GM12878 (cell line): ENCODE results near the gene TMEM61. TPM values are rescaled to one million over a fixed set of nuclear protein-coding genes. Genes with fewer than 3 reads are reported as not detected.

Source experiments
- ATAC-seq: fragments of 200-7000 bp; cut with Tn5 transposase; 3 replicates; pipeline ENCODE4 v1.9.1; 2020; ENCODE audit warnings: mild to moderate bottlenecking, moderate library complexity
- BruUV-seq: library from RNA; stranded (reverse); fragments of 400-500 nt; replicated peaks from 2 replicates; lab custom pipeline; 2021; lab: Mats Ljungman, UMichigan
- CTCF ChIA-PET: fragments of 300-600 bp; sonication (Branson Sonifier 250); formaldehyde crosslinking; extraction: SDS; loops from one replicate; lab custom pipeline; 2021; ENCODE audit warnings: inconsistent platforms; lab: Yijun Ruan, JAX
- POLR2A ChIA-PET: fragments of 350-600 bp; formaldehyde crosslinking; extraction: SDS; loops from one replicate; lab custom pipeline; 2021; ENCODE audit warnings: inconsistent platforms; lab: Charles Lee
- RAD21 ChIA-PET: fragments of 300-600 bp; sonication (Branson Sonifier 250); formaldehyde crosslinking; loops from one replicate; lab custom pipeline; 2023; ENCODE audit warnings: antibody characterized with exemption; ENCODE audit not compliant: unreplicated experiment; lab: Charles Lee
- SMC1A ChIA-PET: fragments of 300-600 bp; sonication (Branson Sonifier 250); formaldehyde crosslinking; loops from one replicate; lab custom pipeline; 2023; ENCODE audit not compliant: unreplicated experiment, uncharacterized antibody; lab: Charles Lee
- DNase-seq: peaks from one replicate; pipeline ENCODE4 v3.0.0-alpha.2; 2011; ENCODE audit warnings: low read depth, low spot score
- FAIRE-seq: peaks from 3 replicates; lab custom pipeline; 2011; peaks lifted over from hg19 to GRCh38; lab: Jason Lieb, UNC
- H2AFZ ChIP-seq: 2 replicates; pipeline ENCODE4 v1.6.0; 2011; ENCODE audit warnings: low read depth, low read length, control low read depth; ENCODE audit not compliant: control insufficient read depth
- H3K27ac ChIP-seq: 2 replicates; pipeline ENCODE4 v1.5.1; 2011; ENCODE audit warnings: control low read depth; ENCODE audit not compliant: control insufficient read depth, insufficient read depth
- H3K27me3 ChIP-seq, 2 experiments: replicated peaks in 1 of 2; 2 replicates each; pipeline versions ENCODE4 v1.6.0 to v1.6.1; 2011; ENCODE audit warnings: low read length in 1 of 2; ENCODE audit not compliant: control insufficient read depth in 2 of 2, insufficient read depth in 2 of 2
- H3K36me3 ChIP-seq, 2 experiments: 2 replicates each; pipeline ENCODE4 v1.5.1; 2011; ENCODE audit warnings: low read length in 1 of 2; ENCODE audit not compliant: control insufficient read depth in 2 of 2, insufficient read depth in 2 of 2
- H3K4me1 ChIP-seq: 2 replicates; pipeline ENCODE4 v1.6.1; 2011; ENCODE audit warnings: mild to moderate bottlenecking, low read length, moderate library complexity, mixed read lengths; ENCODE audit not compliant: control insufficient read depth, insufficient read depth
- H3K4me2 ChIP-seq: 2 replicates; pipeline ENCODE4 v1.6.0; 2011; ENCODE audit warnings: control low read depth; ENCODE audit not compliant: control insufficient read depth, insufficient read depth
- H3K4me3 ChIP-seq: fragments of 200-600 bp; sonication (generic); 2 replicates; pipeline ENCODE4 v1.5.1; 2016
- H3K79me2 ChIP-seq: 2 replicates; pipeline ENCODE4 v1.6.0; 2011; ENCODE audit warnings: low read length; ENCODE audit not compliant: control insufficient read depth, insufficient read depth
- H3K9ac ChIP-seq: 2 replicates; pipeline ENCODE4 v1.8.0; 2011; ENCODE audit warnings: low read length, control low read depth, mixed read lengths; ENCODE audit not compliant: control insufficient read depth, insufficient read depth
- H3K9me3 ChIP-seq: replicated peaks from 3 replicates; pipeline ENCODE4 v1.5.1; 2011; ENCODE audit warnings: mild to moderate bottlenecking, low read length; ENCODE audit not compliant: control insufficient read depth, insufficient read depth
- H4K20me1 ChIP-seq: 2 replicates; pipeline ENCODE4 v1.6.0; 2011; ENCODE audit not compliant: control insufficient read depth, insufficient read depth
- BRCA1 ChIP-seq: IDR thresholded peaks from 2 replicates; pipeline ENCODE4 v1.6.1; 2011; ENCODE audit warnings: low read depth, low read length, improper control_type of control experiment
- CBFB ChIP-seq: IDR thresholded peaks from 2 replicates; pipeline ENCODE4 v1.6.1; 2016; ENCODE audit warnings: antibody characterized with exemption, low read depth
- CHD2 ChIP-seq: IDR thresholded peaks from 2 replicates; pipeline ENCODE4 v1.6.1; 2011; ENCODE audit warnings: low read depth, low read length, improper control_type of control experiment, borderline replicate concordance
- MYC ChIP-seq: IDR thresholded peaks from 2 replicates; pipeline ENCODE4 v1.6.1; 2011; ENCODE audit warnings: mild to moderate bottlenecking, low read length, moderate library complexity, inconsistent platforms; ENCODE audit not compliant: insufficient read depth, insufficient replicate concordance, insufficient read length, severe bottlenecking
- NBN ChIP-seq: fragments of 450-650 bp; IDR thresholded peaks from 2 replicates; pipeline ENCODE4 v1.6.1; 2016
- NFXL1 ChIP-seq: fragments of 450-650 bp; IDR thresholded peaks from 2 replicates; pipeline ENCODE4 v1.6.1; 2017; ENCODE audit warnings: antibody characterized with exemption, mild to moderate bottlenecking, borderline replicate concordance
- NR2C2 ChIP-seq: IDR thresholded peaks from 2 replicates; pipeline ENCODE4 v1.6.1; 2011; ENCODE audit warnings: borderline replicate concordance, low read depth; ENCODE audit not compliant: control insufficient read depth, insufficient read length
- POLR2A ChIP-seq: IDR thresholded peaks from 2 replicates; pipeline ENCODE4 v1.6.1; 2011; ENCODE audit warnings: low read depth, mild to moderate bottlenecking, low read length
- RAD51 ChIP-seq: fragments of 450-650 bp; IDR thresholded peaks from 2 replicates; pipeline ENCODE4 v1.6.1; 2016; ENCODE audit warnings: moderate library complexity, mild to moderate bottlenecking, inconsistent platforms
- SPI1 ChIP-seq: IDR thresholded peaks from 2 replicates; pipeline ENCODE4 v1.6.1; 2011; ENCODE audit warnings: low read depth, mild to moderate bottlenecking, low read length, moderate library complexity, borderline replicate concordance; ENCODE audit not compliant: insufficient read depth
- TBL1XR1 ChIP-seq: IDR thresholded peaks from 2 replicates; pipeline ENCODE4 v1.6.1; 2012; ENCODE audit warnings: low read depth, low read length, improper control_type of control experiment
- YBX1 ChIP-seq: fragments of 450-650 bp; IDR thresholded peaks from 2 replicates; pipeline ENCODE4 v1.6.1; 2016; ENCODE audit warnings: antibody characterized with exemption
- ZBED1 ChIP-seq: IDR thresholded peaks from 2 replicates; pipeline ENCODE4 v1.6.1; 2016; ENCODE audit warnings: borderline replicate concordance
- WGBS: methylation state at CpG from one replicate; pipeline ENCODE4 v1.1.6; 2016; ENCODE audit warnings: low lambda C conversion rate; ENCODE audit not compliant: insufficient replicate concordance, insufficient coverage; ENCODE audit errors: missing lambda C conversion rate; 5-methylcytosine and 5-hydroxymethylcytosine counted together
- in situ Hi-C: fragments of 300-500 bp; cut with MboI; formaldehyde crosslinking; loops from 9 replicates; pipeline ENCODE4 v1.14.3; 2018; ENCODE audit warnings: mixed read lengths
- intact Hi-C: fragments of 100-400 bp; cut with micrococcal nuclease; formaldehyde crosslinking; loops from one replicate; pipeline ENCODE4 v1.14.2; 2022; ENCODE audit not compliant: unreplicated experiment
- polyA plus RNA-seq, 11 experiments: library from polyadenylated mRNA; depleted of rRNA in 4 of 11; unstranded in 6 of 11; stranded (reverse) in 5 of 11; fragments of >200 nt; fragmentation: Nextera tagmentation in 4 of 11; fragmentation: Illumina TruSeq in 1 of 11; extraction: Ambion mirVana in 4 of 11; extraction: Trizol in 1 of 11; gene quantifications; 1 replicate in 1 of 11; 2 replicates in 10 of 11; pipeline versions ENCODE4 v1.2.1 to v1.2.3, GENCODE V29; 2011 to 2016; ENCODE audit warnings: inconsistent platforms in 2 of 11, missing spikeins in 2 of 11, low read depth in 1 of 11
- total RNA-seq, 4 experiments: library from RNA; depleted of rRNA in 3 of 4; stranded (reverse); fragments of >200 nt in 3 of 4; fragmentation: Illumina TruSeq in 1 of 4; extraction: Trizol in 1 of 4; gene quantifications; 2 replicates each; pipeline versions ENCODE4 v1.2.1 to v1.2.3, GENCODE V29; 2013 to 2021
- TF ChIP-seq, protein P1 (sequence below): fragments of 450-650 bp; formaldehyde crosslinking; IDR thresholded peaks from 2 replicates; pipeline ENCODE4 v1.4.0; 2022; ENCODE audit warnings: mild to moderate bottlenecking, moderate library complexity
- TF ChIP-seq, protein P2 (sequence below): fragments of 450-650 bp; IDR thresholded peaks from 2 replicates; pipeline ENCODE4 v1.6.1; 2017; ENCODE audit warnings: mild to moderate bottlenecking, moderate library complexity
- TF ChIP-seq, protein P3 (sequence below): fragments of 450-650 bp; IDR thresholded peaks from 2 replicates; pipeline ENCODE4 v1.6.1; 2016; ENCODE audit warnings: mild to moderate bottlenecking

Gene TMEM61
- total and polyA plus RNA-seq, 10 of the 15 experiments (the other 5 are each of a cell fraction or from before 2014, with no cell fraction given): not detected

DNA sequence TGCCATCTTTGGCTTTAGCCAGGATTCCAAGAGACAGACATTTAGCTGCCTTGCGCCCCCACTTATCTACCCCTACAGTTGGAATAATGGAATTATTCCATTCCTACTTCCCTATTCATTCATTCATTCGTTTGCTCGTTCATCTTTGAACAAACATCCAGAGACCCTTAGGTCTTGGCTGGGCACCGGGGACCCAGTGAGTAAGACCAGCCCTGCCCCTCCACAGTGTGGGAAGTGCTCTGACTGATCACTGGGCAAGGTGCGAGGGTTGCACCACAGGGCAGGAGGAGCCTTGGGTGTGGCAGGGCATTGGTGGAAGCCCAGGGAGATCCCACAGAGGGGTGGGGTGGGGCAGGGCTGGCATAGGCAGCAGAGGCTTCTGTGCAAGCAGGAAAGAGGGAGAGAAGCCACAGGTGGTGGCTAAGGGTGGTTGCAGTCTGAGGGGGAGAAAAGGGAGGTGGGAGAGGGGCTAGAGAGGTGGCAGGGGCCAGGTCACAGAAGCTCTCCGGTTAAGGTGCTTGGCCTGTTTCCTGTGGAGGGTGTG, 35.0 kb upstream of the TMEM61 start:
- no peak for DNase-seq
- intact Hi-C loops (loop anchor here (1.0 kb wide), 2 partner anchors 51 to 77 kb away; no protein-coding TSS in a partner anchor), in situ Hi-C loops (no loop called here)
- Histone ChIP-seq H3K27ac (no peak overlapping the region), H3K4me3 (no peak overlapping the region), H3K36me3 (no peaks in the 10 kb centered on the region), H3K9me3 (no peaks in the 10 kb centered on the region), H3K9ac (no peak overlapping the region), H3K79me2 (no peaks in the 10 kb centered on the region), H3K4me1 (no peaks in the 10 kb centered on the region), H3K27me3 (no peaks in the 10 kb centered on the region; a peak in 1 of 4 replicates), H3K4me2 (no peak overlapping the region), H4K20me1 (no peaks in the 10 kb centered on the region), H2AFZ (no peak overlapping the region)
- RAD21 ChIA-PET: interaction anchor here (0.6 to 9.3 kb wide), 37 partner anchors 12 to 1640 kb away, joined by 3 to 156 read pairs (median 3); partner anchors contain the start of genes BSND, DHCR24 and TTC22
- TF ChIP-seq CHD2: no peak
- TF ChIP-seq, protein P1, sequence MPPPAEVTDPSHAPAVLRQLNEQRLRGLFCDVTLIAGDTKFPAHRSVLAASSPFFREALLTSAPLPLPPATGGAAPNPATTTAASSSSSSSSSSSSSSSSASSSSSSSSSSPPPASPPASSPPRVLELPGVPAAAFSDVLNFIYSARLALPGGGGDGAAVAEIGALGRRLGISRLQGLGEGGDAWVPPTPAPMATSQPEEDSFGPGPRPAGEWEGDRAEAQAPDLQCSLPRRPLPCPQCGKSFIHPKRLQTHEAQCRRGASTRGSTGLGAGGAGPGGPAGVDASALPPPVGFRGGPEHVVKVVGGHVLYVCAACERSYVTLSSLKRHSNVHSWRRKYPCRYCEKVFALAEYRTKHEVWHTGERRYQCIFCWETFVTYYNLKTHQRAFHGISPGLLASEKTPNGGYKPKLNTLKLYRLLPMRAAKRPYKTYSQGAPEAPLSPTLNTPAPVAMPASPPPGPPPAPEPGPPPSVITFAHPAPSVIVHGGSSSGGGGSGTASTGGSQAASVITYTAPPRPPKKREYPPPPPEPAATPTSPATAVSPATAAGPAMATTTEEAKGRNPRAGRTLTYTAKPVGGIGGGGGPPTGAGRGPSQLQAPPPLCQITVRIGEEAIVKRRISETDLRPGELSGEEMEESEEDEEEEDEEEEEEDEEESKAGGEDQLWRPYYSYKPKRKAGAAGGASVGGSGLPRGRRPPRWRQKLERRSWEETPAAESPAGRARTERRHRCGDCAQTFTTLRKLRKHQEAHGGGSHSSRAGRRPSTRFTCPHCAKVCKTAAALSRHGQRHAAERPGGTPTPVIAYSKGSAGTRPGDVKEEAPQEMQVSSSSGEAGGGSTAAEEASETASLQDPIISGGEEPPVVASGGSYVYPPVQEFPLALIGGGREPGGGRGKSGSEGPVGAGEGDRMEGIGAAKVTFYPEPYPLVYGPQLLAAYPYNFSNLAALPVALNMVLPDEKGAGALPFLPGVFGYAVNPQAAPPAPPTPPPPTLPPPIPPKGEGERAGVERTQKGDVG: no peak
- TF ChIP-seq SPI1: no peak
- no peak for TF ChIP-seq NBN
- no peak for TF ChIP-seq ZBED1
- TF ChIP-seq TBL1XR1: no peak
- TF ChIP-seq, protein P2, sequence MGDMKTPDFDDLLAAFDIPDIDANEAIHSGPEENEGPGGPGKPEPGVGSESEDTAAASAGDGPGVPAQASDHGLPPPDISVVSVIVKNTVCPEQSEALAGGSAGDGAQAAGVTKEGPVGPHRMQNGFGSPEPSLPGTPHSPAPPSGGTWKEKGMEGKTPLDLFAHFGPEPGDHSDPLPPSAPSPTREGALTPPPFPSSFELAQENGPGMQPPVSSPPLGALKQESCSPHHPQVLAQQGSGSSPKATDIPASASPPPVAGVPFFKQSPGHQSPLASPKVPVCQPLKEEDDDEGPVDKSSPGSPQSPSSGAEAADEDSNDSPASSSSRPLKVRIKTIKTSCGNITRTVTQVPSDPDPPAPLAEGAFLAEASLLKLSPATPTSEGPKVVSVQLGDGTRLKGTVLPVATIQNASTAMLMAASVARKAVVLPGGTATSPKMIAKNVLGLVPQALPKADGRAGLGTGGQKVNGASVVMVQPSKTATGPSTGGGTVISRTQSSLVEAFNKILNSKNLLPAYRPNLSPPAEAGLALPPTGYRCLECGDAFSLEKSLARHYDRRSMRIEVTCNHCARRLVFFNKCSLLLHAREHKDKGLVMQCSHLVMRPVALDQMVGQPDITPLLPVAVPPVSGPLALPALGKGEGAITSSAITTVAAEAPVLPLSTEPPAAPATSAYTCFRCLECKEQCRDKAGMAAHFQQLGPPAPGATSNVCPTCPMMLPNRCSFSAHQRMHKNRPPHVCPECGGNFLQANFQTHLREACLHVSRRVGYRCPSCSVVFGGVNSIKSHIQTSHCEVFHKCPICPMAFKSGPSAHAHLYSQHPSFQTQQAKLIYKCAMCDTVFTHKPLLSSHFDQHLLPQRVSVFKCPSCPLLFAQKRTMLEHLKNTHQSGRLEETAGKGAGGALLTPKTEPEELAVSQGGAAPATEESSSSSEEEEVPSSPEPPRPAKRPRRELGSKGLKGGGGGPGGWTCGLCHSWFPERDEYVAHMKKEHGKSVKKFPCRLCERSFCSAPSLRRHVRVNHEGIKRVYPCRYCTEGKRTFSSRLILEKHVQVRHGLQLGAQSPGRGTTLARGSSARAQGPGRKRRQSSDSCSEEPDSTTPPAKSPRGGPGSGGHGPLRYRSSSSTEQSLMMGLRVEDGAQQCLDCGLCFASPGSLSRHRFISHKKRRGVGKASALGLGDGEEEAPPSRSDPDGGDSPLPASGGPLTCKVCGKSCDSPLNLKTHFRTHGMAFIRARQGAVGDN: no peak
- no peak for TF ChIP-seq MYC
- no peak for TF ChIP-seq CBFB
- TF ChIP-seq BRCA1: no peak
- TF ChIP-seq NR2C2: no peak
- TF ChIP-seq YBX1: no peak
- no peak for TF ChIP-seq NFXL1
- no peak for TF ChIP-seq POLR2A
- TF ChIP-seq, protein P3, sequence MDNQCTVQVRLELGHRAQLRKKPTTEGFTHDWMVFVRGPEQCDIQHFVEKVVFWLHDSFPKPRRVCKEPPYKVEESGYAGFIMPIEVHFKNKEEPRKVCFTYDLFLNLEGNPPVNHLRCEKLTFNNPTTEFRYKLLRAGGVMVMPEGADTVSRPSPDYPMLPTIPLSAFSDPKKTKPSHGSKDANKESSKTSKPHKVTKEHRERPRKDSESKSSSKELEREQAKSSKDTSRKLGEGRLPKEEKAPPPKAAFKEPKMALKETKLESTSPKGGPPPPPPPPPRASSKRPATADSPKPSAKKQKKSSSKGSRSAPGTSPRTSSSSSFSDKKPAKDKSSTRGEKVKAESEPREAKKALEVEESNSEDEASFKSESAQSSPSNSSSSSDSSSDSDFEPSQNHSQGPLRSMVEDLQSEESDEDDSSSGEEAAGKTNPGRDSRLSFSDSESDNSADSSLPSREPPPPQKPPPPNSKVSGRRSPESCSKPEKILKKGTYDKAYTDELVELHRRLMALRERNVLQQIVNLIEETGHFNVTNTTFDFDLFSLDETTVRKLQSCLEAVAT: no peak
- TF ChIP-seq RAD51: no peak
- no peak for FAIRE-seq
- 62% methylated on average over 6 of the region's 6 CpGs for WGBS
- SMC1A ChIA-PET: interaction anchor here (0.6 to 9.4 kb wide), 19 partner anchors 12 to 1639 kb away, joined by 3 to 147 read pairs (median 6); partner anchors contain the start of gene BSND
- ATAC-seq: peak; percentile 49
- CTCF ChIA-PET: interaction anchor here (0.6 to 11.9 kb wide), 51 partner anchors 8 to 1764 kb away, joined by 3 to 436 read pairs (median 4); partner anchors contain the start of genes BSND and DHCR24
- POLR2A ChIA-PET: interaction anchor here (0.6 kb wide), 1 partner anchor 1109 kb away, joined by 7 read pairs; no protein-coding TSS in a partner anchor
- BruUV-seq: no TSS peak
